ENCODE measurements around the gene ZNF667.

ZNF667 gene

DNA sequence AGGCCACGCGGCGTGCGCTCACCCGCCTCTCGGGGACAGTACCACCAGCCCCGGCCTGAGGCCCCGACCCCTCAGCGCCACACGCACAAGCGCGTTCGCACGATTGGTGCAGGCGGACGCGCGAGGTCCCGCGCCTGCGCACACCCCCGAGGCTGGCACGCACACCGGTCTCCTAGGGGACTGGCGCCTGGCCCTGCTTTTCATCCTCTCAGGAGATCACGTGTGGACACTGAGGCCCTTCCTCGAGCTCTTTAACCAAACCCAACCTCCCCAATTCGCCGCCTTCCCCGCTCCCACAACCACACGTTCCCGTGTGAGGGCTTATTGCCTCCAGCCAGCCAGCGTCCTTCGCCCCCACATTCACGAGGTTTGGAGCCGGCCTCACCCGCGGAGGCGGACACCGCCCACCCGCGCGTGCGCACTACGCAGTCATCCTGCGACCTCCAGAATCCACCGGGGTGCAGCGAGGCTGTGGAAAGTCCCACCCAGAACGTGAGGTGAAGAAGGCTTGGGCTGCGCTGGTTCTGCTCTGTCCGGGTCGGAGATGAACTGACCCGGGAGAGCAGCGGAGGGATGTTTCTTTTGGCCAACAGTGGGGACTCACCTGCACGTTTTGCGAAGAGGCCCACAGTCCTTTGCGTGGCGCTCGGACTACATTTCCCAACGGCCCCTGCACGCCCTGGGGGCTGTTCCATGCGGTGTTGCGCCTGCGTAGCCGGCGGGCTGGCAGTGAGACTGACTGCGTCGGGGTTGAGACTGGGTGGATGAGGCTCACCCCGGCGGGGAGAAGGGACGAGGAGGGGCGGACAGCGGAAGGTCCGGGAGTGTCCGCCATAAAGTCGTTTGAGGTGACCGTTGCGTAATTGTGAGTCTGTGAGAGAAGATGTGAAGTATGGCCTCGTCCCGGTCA is 539 bp upstream of the ZNF667 start:
- DNase-seq (ENCODE audit: extremely low spot score): no peak
- ChIA-PET POLR2A (no interaction called here), CTCF (no interaction called here)
- TF ChIP-seq, protein P1, sequence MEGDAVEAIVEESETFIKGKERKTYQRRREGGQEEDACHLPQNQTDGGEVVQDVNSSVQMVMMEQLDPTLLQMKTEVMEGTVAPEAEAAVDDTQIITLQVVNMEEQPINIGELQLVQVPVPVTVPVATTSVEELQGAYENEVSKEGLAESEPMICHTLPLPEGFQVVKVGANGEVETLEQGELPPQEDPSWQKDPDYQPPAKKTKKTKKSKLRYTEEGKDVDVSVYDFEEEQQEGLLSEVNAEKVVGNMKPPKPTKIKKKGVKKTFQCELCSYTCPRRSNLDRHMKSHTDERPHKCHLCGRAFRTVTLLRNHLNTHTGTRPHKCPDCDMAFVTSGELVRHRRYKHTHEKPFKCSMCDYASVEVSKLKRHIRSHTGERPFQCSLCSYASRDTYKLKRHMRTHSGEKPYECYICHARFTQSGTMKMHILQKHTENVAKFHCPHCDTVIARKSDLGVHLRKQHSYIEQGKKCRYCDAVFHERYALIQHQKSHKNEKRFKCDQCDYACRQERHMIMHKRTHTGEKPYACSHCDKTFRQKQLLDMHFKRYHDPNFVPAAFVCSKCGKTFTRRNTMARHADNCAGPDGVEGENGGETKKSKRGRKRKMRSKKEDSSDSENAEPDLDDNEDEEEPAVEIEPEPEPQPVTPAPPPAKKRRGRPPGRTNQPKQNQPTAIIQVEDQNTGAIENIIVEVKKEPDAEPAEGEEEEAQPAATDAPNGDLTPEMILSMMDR (IDR thresholded peaks at IDR 0.05; ENCODE audit: control extremely low read depth, extremely low read depth, low read depth, missing control alignments): no peak

DNA sequence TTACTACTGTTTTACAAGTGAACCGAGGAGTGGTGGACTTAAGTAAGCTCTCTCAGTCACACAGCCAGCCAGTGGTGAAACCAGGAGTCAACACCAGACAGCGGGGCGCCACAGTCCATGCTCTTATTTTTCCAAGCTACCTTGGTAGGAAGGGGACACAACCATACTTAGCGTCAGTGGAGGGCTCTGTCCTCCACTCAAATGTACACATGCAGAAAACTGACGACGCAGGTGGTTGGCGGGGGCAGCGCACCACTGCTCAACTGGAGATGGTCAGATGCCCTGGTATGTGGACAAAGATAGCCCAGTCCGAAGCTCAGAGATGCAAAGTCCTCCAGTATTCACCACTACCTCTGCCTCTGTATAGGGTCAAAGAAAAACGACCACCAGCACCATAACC is 1.1 kb downstream of the ZNF667 start:
- DNase-seq (ENCODE audit: extremely low spot score): no peak
- CTCF ChIA-PET: no interaction called here
- TF ChIP-seq, protein P1 (IDR thresholded peaks at IDR 0.05; ENCODE audit: control extremely low read depth, extremely low read depth, low read depth, missing control alignments): no peak
- POLR2A ChIA-PET: no interaction called here

DNA sequence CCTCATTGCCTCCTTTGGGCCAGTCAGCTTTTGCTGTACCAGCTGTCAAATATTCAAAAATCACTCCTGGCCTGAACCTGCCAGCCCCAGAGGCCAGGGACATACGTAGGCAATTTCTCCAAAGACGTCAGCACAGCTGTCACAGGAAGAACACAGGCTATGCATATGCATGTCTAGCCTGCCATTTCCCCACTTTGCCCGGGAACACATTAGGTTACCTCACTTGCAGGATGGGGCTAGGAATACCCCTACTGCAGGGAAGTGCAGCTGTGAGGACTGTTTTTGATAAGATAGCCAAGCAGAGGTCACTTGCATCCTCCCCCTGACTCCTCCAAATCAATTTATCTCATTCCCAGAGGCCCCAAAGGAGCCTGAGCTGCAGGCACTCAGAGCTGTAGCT is 2.8 kb downstream of the ZNF667 start:
- ChIA-PET POLR2A (no interaction called here), CTCF (no interaction called here)
- no peak for DNase-seq (ENCODE audit: extremely low spot score)
- TF ChIP-seq, protein P1 (IDR thresholded peaks at IDR 0.05; ENCODE audit: control extremely low read depth, extremely low read depth, low read depth, missing control alignments): no peak

DNA sequence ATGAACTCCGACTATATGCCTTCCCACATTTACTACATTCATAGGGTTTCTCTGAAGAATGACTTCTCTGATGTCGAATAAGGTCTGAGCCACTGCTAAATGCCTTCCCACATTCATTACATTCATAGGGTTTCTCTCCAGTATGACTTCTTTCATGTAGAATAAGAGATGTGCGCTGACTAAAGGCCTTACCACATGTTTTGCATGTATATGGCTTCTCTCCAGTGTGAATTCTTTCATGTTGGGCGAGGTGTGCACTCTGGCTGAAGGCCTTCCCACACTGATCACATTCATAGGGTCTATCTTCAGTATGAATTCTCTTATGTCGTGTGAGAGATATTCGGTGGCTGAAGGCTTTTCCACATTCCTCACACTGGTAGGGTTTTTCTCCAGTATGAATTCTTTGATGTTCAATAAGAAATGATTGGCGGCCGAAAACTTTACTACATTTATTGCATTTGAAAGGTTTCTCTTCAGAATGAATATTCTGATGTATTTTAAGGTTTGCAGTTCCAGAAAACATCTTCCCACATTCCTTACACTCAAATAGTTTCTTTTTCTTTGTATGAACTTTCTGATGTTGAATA is 35.8 kb downstream of the ZNF667 start:
- ChIA-PET CTCF (no interaction called here), POLR2A (no interaction called here)
- TF ChIP-seq, protein P1 (IDR thresholded peaks at IDR 0.05; ENCODE audit: control extremely low read depth, extremely low read depth, low read depth, missing control alignments): no peak
- no peak for DNase-seq (ENCODE audit: extremely low spot score)

DNA sequence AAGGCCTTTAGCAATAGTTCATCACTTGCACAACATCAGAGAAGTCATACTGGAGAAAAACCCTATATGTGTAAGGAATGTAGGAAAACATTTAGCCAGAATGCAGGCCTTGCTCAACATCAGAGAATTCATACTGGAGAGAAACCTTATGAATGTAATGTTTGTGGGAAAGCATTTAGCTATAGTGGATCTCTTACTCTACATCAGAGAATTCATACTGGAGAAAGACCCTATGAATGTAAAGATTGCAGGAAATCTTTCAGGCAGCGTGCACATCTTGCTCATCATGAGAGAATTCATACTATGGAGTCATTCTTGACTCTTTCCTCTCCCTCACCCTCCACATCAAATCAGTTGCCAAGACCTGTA is 53.2 kb downstream of the ZNF667 start:
- ChIA-PET CTCF (no interaction called here), POLR2A (no interaction called here)
- no peak for DNase-seq (ENCODE audit: extremely low spot score)
- TF ChIP-seq, protein P1 (IDR thresholded peaks at IDR 0.05; ENCODE audit: control extremely low read depth, extremely low read depth, low read depth, missing control alignments): no peak

DNA sequence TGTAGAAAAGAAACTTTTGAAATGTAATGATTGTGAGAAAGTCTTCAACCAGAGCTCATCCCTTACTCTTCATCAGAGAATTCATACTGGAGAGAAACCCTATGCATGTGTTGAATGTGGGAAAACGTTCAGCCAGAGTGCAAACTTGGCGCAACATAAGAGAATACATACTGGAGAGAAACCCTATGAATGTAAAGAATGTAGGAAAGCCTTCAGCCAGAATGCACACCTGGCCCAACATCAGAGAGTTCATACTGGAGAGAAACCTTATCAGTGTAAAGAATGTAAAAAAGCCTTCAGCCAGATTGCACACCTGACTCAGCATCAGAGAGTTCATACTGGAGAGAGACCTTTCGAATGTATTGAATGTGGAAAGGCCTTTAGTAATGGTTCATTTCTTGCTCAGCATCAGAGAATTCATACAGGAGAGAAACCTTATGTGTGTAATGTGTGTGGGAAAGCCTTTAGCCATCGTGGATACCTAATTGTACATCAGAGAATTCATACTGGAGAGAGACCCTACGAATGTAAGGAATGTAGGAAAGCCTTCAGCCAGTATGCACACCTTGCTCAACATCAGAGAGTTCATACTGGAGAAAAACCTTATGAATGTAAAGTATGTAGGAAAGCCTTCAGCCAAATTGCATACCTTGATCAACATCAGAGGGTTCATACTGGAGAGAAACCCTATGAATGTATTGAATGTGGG is 53.7 kb downstream of the ZNF667 start:
- TF ChIP-seq, protein P1 (IDR thresholded peaks at IDR 0.05; ENCODE audit: control extremely low read depth, extremely low read depth, low read depth, missing control alignments): no peak
- no peak for DNase-seq (ENCODE audit: extremely low spot score)
- CTCF ChIA-PET: no interaction called here
- POLR2A ChIA-PET: no interaction called here

Measured in GM10248 (cell line).